GM18867 (cell line): ENCODE results near the gene VNN1.
"Not testable (repeated sequence)": the region's sequence is repeated elsewhere in the genome, so short reads cannot be mapped to it uniquely, and the experiment has no call there.

ENCODE experiments used
- ATAC-seq: cut with Tn5 transposase; IDR thresholded peaks from one replicate; pipeline ENCODE4 v1.9.1; 2021; ENCODE audit warnings: mild to moderate bottlenecking, moderate library complexity; ENCODE audit not compliant: unreplicated experiment

The VNN1 gene

GRCh38 chr6:132725471-132725870 lies 11.6 kb upstream of the VNN1 start:
- ATAC-seq: no peak

DNA sequence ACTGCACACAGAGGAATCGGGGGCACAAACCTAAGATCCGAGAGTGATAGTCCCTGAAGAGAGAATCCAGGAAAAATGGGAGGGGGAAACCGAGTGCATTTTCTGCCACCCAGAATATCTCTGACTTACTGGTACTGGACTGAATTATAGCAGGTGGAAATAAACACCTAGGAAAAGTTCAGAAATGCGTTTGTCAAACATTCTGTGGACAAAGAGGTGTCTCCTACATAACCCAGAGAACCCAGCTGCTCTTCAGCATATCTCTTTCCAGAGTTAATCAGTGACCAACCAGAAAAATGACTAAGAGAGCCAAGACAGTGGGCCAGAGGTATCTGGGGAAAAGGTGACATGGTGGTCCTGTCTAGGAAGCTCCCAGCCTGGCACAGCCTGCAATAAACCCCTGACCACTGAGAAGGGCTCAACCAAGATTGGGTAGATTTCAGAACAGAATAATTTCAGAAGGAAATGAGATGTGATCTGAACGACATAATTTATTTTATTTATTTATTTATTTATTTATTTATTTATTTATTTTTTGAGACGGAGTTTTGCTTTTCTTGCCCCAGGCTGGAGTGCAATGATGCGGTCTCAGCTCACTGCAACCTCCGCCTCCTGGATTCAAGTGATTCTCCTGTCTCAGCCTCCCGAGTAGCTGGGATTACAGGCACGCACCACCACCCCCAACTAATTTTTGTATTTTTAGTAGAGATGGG lies 6.0 kb upstream of the VNN1 start:
- no peak for ATAC-seq

- ATAC-seq: no peak
These were observed 2.2 kb upstream of the VNN1 start for GRCh38 chr6:132715881-132716637.

GRCh38 chr6:132715204-132715603 lies 1.3 kb upstream of the VNN1 start:
- ATAC-seq: no peak

GRCh38 chr6:132714160-132714559 lies 305 bp upstream of the VNN1 start:
- ATAC-seq: no peak

- no peak for ATAC-seq
These were observed 1.5 kb downstream of the VNN1 start for GRCh38 chr6:132712366-132712765.

GRCh38 chr6:132708771-132709170 lies 5.1 kb downstream of the VNN1 start:
- ATAC-seq: no peak

DNA sequence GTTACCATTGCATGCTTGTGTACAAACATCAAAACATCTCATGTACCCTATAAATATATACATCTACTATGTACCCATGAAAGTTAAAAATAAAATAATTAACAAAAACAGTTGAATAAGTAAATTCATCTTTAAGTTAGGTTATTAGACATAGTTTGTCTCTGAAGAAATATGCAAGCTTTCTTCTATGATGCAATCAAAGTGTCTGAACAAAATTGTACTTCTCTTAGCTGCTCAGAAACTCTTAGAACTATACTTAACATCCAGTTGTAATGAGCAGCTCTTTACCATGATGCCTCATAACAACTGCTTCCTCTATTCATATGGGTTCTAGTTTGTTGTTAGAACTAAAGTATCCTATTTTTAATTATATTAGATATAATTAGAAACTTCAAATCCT lies 5.9 kb downstream of the VNN1 start:
- no peak for ATAC-seq

DNA sequence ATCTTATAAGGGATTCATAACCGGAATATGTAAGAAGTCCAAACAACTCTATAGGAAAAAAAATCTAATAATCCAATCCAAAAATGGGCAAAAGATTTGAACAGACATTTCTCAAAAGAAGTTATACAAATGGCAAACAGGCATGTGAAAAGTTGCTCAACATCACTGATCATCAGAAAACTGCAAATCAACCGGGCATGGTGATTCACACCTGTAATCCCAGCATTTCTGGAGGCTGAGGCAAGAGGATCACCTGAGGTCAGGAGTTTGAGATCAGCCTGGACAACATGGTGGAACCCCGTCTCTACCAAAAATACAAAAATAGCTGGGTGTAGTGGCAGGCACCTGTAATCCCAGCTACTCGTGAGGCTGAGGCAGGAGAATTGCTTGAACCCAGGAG lies 7.1 kb downstream of the VNN1 start:
- ATAC-seq: not testable (repeated sequence)

DNA sequence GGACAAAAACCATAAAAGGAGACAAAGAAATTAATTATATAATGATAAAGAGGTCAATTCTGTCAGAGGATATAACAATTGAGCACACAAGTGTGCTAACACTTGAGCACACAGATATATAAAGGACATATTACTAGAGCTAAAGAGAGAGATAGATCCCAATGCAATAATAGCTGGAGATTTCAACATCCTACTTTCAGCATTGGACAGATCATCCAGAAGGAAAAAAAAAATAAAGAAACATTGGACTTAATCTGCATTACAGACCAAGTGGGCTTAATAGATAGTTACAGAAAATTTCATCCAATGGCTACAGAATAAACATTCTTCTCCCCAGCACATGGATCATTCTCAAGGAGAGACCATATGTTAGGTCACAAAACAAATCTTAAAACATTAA lies 9.9 kb downstream of the VNN1 start:
- ATAC-seq: no peak

DNA sequence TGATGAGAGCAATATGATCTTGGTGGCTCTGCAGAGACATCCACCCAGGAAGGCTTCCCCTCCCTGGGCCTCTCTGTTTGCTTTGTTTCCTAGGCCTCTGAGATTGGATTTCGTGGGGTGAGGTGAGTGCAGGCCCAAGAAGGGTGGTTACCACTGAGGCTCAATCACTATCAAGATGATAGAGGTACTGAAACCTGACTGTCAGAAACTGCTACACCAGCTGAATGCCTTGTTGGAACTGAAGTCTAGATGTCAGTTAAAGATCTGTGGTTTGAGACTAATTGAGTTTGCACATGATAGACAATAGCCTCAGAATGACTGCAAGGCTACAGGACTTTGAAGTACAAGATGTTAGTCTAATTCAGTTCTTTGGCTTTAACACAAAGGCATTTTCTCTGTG lies 15.2 kb downstream of the VNN1 start:
- peak; percentile 88 for ATAC-seq

GRCh38 chr6:132695773-132696172 lies 18.1 kb downstream of the VNN1 start:
- ATAC-seq: no peak

DNA sequence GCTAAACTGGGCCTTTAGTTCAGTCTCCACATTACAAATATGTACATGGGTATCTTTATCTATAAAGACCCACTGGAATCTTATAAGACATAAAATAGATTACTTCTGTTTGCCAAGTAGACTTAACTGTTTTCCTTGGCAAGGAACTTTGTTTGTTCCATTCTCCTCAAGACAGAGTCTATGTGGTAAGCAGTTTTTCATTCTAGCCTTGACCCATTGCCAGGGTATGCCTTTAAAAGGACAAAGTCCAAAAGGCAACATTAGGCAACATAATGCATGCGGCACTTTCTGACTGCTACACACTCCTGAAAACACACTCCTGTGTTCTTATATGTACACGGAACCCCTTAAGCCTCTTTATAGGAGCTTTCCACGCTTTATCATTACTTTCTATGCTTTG lies 20.4 kb downstream of the VNN1 start:
- ATAC-seq: no peak

DNA sequence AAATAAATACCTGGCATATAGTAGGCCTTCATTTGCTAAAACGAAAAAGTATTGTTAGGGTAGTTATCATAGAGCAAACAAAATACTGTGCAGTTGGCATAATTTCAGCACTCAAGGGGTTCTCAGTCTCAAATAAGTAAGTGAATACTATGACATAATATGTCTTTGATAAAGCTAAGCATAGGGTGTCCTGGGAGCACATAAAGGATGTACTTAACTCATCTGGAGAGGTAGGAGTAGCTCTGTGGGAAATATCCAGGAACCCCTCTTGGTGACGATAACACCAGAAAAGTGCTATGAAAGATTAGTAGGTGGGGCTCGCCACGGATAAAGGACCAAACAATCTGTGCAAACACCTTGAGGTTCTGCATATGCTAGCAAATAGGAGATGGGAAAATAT lies 23.2 kb downstream of the VNN1 start:
- ATAC-seq: no peak

- no peak for ATAC-seq
These were observed 26.5 kb downstream of the VNN1 start for GRCh38 chr6:132687306-132687705.

GRCh38 chr6:132686531-132686930 lies 27.3 kb downstream of the VNN1 start:
- ATAC-seq: no peak

DNA sequence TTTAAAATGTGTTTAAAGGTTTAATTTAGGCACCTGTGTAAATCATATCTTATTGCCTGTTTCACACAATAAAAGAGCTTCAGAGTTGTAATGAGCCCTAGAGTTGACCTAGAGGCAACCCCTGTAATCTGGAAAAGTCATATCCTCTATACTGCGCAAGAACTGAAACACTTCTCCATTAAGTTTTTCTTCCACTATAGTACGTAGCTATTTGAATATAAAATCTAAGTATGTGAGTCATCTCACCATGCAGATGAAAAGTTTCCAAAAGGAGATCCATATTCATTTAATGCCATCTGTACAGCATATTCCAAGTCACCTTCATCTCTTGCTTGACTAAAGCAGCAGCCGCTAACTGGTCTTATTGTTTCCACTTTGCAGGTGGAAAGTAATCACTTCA lies 28.8 kb downstream of the VNN1 start:
- ATAC-seq: no peak

DNA sequence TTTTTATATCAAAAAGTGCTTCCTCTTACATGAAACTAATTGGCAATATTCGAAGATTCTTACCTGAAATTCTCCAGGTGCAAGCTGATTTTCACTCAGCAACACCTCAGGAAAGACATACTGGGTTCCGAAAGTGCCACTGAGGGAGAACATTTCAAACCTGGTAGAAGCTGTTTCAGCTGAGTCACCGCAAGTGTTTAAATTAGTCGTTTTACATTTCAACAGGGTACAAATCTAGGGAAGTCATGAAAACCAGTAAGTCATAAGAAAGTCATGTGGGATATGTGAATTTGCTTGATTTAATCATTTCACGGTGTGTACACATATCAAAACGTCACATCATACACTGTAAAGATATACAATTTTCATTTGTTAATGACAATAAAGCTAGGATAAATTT lies 29.6 kb downstream of the VNN1 start:
- no peak for ATAC-seq

DNA sequence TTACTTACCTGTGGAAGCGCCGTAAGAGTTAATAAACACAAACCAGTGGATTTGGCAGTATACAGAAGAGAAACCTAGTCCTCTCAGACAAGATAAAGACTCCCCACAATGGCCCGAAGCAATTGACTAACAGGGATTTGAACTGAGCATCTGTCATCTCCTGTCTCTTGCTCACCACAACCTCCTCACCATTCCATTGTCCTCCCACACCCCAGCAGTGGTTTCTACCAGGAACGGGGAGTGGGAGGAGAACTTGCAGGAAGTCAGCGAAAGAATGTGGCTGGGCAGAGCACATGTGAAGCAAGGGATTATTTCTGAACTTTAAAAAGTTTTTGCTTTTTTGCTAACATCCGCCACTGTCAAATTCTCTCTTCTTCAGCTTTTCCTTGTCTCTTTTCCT lies 30.3 kb downstream of the VNN1 start:
- no peak for ATAC-seq

- not testable (repeated sequence) for ATAC-seq
These were observed 34.8 kb downstream of the VNN1 start for GRCh38 chr6:132679094-132679493.

- no peak for ATAC-seq
These were observed 38.1 kb downstream of the VNN1 start for GRCh38 chr6:132675749-132676148.

DNA sequence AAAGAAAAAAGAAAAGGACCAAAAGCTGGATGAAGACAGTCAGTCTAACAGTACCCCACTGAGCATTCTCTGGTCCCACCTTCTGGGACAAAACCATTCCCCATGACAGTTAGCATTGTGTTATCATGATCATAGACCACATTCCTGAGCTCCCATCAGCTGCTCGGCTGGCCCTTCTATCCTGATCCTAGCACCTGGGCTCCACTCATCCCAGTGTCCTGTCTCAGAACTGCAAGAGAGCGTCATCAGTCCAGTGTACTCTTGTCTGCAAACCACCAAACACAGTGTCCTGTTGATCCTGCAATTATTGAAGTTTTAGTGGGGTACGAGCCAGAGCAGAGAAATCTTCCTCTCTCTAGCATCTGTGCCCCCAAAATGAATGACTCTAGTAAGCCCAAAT lies 38.9 kb downstream of the VNN1 start:
- no peak for ATAC-seq
